Nephron (organoid): Measurements from ENCODE around the gene UVRAG.
A peak's percentile ranks its signal among the peaks of the same experiment; 100 is the strongest.

Experiments
- H3K27ac Mint-ChIP-seq, 3 experiments: 2 replicates each; pipeline ENCODE4 v1.8.0; 2020; ENCODE audit warnings: mixed read lengths in 3 of 3, mild to moderate bottlenecking in 2 of 3, moderate library complexity in 1 of 3
- H3K27me3 Mint-ChIP-seq: 2 replicates; pipeline ENCODE4 v1.8.0; 2021; ENCODE audit warnings: low read depth, mild to moderate bottlenecking, moderate library complexity, mixed read lengths
- H3K36me3 Mint-ChIP-seq: 2 replicates; pipeline ENCODE4 v1.8.0; 2020; ENCODE audit warnings: low read depth, mixed read lengths
- H3K4me1 Mint-ChIP-seq: 2 replicates; pipeline ENCODE4 v1.8.0; 2020; ENCODE audit warnings: mixed read lengths
- H3K4me3 Mint-ChIP-seq, 3 experiments: 2 replicates each; pipeline ENCODE4 v1.8.0; 2020; ENCODE audit warnings: mild to moderate bottlenecking in 3 of 3, mixed read lengths in 3 of 3, moderate library complexity in 2 of 3
- H3K9me3 Mint-ChIP-seq: 2 replicates; pipeline ENCODE4 v1.8.0; 2020; ENCODE audit warnings: mixed read lengths
- CTCF ChIP-seq, 3 experiments: fragments of 200-600 bp; sonication (generic); IDR thresholded peaks; one replicate each; pipeline ENCODE4 v1.5.0; 2021; ENCODE audit warnings: antibody characterized with exemption in 3 of 3; ENCODE audit not compliant: unreplicated experiment in 3 of 3

UVRAG gene

DNA sequence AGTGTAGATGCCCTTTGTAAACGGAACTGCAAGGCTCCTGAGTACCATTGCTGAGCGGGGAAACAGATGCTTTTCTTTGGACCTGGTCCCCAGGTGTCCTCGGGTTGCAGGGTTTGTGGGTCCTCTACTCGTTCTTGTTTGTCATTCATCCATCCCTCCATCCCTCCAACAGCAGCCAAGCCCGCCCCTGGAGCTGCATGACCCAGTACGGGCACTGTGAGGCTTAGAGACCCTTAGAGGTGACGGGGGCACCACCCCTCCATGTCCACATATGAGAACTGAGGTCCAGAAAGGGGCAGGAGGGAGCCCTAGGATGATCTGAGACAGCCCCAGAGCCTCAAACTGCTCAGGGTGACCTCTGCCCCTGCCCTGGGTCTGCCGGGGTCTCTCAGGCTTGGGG lies 345.8 kb downstream of the UVRAG start:
- Mint-ChIP-seq H3K27ac (no peak overlapping the region), H3K9me3 (no peaks in the 10 kb centered on the region), H3K4me1 (peaks cover 52% of the 10 kb centered on the region), H3K27me3 (peaks cover 48% of the 10 kb centered on the region), H3K36me3 (no peaks in the 10 kb centered on the region), H3K4me3 (no peak overlapping the region)
- TF ChIP-seq CTCF (IDR thresholded peaks at IDR 0.05; ENCODE audit: unreplicated experiment in 3 of 3) = no peak

DNA sequence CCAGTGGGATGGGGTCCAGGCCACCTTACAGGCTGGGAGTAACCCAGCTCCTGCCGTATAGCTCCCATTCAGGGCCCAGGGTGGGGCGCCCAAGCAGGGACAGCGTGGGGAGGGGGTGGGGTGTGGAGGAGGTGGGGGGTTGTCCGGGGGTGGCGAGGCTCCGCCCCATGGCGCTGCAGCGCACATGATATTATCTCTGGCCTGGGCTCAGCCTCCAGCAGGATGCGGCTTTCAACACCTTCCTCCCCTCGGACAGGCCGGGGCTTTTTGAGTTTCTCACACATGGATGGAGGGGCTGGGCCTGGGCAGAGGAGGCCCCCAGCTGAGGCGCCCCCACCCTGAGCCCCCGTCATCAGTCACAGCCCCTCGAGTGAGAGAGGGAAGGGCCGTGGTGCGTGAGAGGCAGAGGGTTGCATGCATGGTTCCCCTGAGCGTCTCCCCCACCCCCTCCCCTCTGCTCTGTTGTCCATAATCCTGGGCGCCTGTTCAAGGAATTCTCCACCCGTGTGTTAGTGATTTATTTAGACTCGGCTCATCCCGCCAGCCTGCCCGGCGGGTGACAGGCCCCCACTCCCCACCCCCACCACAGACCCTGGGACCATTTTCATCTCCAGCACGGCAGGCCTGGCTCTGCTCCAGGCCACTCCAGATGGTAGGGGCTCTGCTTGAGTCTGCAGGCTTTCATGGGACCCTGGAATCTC lies 346.4 kb downstream of the UVRAG start:
- TF ChIP-seq CTCF (IDR thresholded peaks at IDR 0.05; ENCODE audit: unreplicated experiment in 3 of 3) = no peak
- Mint-ChIP-seq H3K27ac (peak overlapping the region in 1 of 3 experiments; percentile 75), H3K27me3 (peaks cover 43% of the 10 kb centered on the region), H3K9me3 (no peaks in the 10 kb centered on the region), H3K4me1 (peaks cover 47% of the 10 kb centered on the region), H3K36me3 (no peaks in the 10 kb centered on the region), H3K4me3 (peak overlapping the region; percentile 15 to 41 (median 34))

DNA sequence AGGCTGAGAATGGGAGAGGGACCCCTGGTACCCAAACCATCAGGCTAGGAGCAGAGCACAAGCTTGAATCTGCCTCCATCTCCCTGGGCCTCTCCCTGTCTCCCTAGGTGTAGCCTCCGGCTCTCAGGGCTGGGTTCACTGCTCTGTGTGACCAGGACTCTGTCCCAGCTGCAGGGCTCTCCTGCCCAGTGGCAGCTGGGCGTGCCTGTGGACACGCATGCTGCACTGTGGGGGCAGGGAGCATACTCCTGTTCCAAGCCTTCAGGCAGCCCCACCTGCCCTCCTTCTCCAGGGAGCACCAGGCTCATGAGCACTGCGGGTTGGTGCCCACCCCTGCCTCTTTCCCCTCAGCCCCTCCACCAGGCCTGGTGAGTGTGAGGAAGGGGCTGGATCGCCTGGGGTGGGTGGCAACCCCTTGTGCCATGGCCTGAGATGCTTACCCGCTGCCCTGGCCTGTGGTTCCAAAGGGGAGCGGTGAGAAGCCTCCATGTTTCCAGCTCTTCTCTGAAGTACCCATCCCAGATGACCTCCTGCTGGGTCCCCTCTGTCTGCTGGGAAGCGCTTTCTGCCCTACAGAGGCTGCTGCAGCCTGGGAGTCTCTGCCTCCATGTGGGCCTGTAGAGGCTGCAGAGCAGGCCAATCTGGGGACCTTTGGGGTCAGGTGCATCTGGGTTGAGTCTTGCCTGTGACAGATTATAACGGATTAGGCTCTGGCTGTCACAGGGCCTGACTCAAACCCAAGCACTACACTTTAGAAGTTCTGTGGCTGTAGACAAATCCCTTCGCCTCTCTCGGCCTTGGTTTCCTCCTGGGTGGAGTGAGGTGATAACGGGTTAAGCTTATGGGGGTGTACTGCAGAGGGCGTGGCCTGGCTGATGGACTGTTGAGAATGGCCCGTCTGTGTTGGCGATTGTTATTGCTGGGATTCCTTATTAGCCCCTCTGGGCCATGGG lies 347.6 kb downstream of the UVRAG start:
- no peaks in the 10 kb centered on the region for H3K36me3 Mint-ChIP-seq
- TF ChIP-seq CTCF (IDR thresholded peaks at IDR 0.05; ENCODE audit: unreplicated experiment in 3 of 3) = no peak
- H3K4me1 Mint-ChIP-seq = peaks cover 35% of the 10 kb centered on the region
- peak overlapping the region in 2 of 3 experiments; percentile 55 to 75 for H3K27ac Mint-ChIP-seq
- no peaks in the 10 kb centered on the region for H3K9me3 Mint-ChIP-seq
- H3K4me3 Mint-ChIP-seq = peak overlapping the region in 2 of 3 experiments; percentile 41 to 50
- peaks cover 48% of the 10 kb centered on the region for H3K27me3 Mint-ChIP-seq

DNA sequence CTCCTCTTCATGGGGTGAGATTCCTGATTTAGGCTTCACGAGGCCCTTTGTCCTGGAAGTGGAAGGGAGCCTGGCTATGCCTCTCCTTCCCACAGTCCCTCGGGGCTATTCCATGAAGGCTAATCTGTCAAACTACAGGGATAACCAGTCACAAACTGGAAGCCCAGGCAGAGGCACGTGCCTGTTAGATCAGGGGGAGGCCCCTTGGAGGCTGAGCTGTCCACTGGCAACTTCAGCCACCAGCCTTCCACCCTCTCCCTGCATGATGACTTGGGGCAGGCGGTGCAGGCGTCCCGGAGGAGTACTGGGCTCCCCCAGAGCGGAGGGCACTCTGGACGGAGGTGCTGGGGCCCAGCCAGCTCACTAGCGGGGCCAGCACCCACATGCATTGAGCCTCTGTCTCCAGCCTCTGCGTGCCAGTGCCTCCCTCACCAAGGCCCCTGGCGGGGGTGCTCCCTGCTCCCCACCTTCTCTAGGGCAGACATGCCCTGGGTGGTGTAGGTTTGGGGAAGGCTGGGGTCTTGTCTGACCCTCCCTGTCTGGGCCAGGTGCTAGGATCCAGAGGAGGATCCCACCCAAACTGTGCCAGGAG lies 348.4 kb downstream of the UVRAG start:
- peaks cover 45% of the 10 kb centered on the region for H3K27me3 Mint-ChIP-seq
- H3K4me3 Mint-ChIP-seq = peak overlapping the region in 1 of 3 experiments; percentile 50
- H3K36me3 Mint-ChIP-seq = no peaks in the 10 kb centered on the region
- H3K4me1 Mint-ChIP-seq = peaks cover 32% of the 10 kb centered on the region
- H3K9me3 Mint-ChIP-seq = no peaks in the 10 kb centered on the region
- no peak for TF ChIP-seq CTCF (IDR thresholded peaks at IDR 0.05; ENCODE audit: unreplicated experiment in 3 of 3)
- H3K27ac Mint-ChIP-seq = peak overlapping the region in 2 of 3 experiments; percentile 38 to 55

GRCh38 chr11:76164081-76164480 lies 349.1 kb downstream of the UVRAG start:
- TF ChIP-seq CTCF (IDR thresholded peaks at IDR 0.05; ENCODE audit: unreplicated experiment in 3 of 3) = no peak
- no peak overlapping the region for H3K27ac Mint-ChIP-seq
- H3K9me3 Mint-ChIP-seq = no peaks in the 10 kb centered on the region
- H3K4me1 Mint-ChIP-seq = peaks cover 36% of the 10 kb centered on the region
- H3K27me3 Mint-ChIP-seq = peaks cover 41% of the 10 kb centered on the region
- H3K36me3 Mint-ChIP-seq = no peaks in the 10 kb centered on the region
- H3K4me3 Mint-ChIP-seq = no peak overlapping the region
